NCI-H1105 treated with DMSO at 0.1 percent for 48 hours (cell line): ENCODE measurements around the gene BICRA.
"Not testable (repeated sequence)": the region's sequence is repeated elsewhere in the genome, so short reads cannot be mapped to it uniquely, and the experiment has no call there.

ENCODE experiments used
- DNase-seq: peaks from one replicate; lab custom pipeline; 2025; lab: John Stamatoyannopoulos, UW

BICRA gene

DNA sequence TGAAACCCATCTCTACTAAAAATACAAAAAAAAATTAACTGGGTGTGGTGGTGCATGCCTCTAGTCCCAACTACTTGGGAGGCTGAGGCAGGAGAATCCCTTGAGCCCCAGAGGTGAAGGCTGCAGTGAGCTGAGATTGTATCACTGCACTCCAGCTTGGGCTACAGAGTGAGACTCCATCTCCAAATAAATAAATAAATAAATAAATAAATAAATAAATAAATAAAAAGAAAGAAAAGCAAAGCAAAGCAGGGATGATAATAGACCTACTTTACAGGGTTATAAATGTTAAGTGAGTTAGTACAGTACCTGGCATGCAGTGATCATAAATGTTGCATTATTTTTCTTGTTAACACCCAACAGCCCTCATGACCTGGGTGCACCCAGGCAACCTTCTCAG lies 105.9 kb downstream of the BICRA start:
- not testable (repeated sequence) for DNase-seq

DNA sequence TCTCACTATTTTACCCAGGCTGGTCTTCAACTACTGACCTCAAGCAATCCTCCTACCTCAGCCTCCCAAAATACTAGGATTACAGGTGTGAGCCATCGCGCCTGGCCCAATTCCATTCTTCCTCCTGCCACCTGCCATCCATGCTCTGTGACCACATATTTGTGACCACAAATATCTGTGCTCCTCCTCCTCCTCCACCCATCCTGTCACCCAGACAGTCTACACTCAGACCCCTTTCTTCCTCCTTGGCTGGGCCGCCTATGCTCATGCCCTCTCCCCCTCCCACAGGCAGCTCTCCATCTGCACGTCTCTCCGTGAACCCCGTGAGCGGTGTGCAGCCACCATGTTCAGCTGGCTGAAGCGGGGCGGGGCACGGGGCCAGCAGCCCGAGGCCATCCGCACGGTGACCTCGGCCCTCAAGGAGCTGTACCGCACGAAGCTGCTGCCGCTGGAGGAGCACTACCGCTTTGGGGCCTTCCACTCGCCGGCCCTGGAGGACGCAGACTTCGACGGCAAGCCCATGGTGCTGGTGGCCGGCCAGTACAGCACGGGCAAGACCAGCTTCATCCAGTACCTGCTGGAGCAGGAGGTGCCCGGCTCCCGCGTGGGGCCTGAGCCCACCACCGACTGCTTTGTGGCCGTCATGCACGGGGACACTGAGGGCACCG lies 107.5 kb downstream of the BICRA start:
- no peak for DNase-seq

DNA sequence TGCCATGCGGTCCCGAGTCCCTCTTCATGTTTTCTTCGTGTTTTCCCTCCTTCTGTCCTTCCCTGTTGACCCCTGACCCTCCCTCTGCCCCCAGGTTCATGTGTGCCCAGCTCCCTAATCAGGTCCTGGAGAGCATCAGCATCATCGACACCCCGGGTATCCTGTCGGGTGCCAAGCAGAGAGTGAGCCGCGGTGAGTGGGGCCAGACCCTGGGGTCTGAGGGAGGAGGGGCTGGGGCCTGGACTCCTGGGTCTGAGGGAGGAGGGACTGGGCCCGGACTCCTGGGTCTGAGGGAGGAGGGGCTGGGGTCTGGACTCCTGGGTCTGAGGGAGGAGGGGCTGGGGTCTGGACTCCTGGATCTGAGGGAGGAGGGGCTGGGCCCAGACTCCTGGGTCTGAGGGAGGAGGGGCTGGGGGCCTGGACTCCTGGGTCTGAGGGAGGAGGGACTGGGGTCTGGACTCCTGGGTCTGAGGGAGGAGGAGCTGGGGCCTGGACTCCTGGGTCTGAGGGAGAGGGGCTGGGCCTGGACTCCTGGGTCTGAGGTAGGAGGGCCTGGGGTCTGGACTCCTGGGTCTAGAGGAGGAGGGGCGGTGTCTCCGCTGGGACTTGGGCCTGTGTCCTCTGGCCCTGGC lies 109.6 kb downstream of the BICRA start:
- not testable (repeated sequence) for DNase-seq

DNA sequence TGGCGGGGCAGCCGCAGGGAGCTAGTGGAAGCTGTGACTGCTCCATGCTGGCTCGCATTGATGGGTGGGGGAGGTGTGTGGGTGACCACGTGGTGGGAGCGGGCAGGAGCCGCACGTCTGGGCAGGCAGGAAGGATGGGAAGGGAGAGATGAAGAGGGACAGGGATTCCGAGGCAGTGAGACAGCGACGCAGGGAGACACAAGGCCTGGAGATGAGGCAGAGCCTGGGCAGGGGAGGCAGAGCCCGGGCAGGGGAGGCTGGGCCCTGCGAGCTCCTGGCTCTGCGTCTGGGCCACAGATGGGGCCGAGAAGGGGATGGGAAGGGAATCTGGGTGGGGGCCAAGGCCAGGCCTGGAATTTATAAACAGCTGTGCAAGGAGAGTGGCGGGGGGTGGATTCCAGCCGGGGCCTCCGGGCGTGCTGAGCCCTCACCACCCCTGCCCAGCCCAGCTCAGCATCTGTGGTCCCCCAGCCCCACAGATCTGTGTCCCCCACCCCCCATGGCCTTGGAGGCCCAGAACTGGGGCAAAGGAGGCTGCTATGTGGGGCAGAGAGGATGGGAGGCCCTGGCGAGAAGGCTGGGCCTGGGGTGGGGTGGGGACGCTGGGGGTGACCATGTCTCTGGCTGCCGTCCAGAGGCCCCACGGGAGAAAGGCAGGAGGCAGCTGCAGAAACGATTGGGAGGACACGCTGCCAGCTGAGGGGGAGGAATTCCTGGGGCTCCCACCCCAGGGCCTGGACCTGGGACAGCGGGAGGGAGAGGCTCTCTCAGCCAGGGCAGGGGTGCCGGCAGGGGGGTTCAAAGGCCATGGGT lies 110.3 kb downstream of the BICRA start:
- DNase-seq = no peak

- DNase-seq = no peak
These were observed 111.9 kb downstream of the BICRA start for GRCh38 chr19:47720669-47721422.

- peak; percentile 42 for DNase-seq
These were observed 114.6 kb downstream of the BICRA start for GRCh38 chr19:47723581-47723940.

DNA sequence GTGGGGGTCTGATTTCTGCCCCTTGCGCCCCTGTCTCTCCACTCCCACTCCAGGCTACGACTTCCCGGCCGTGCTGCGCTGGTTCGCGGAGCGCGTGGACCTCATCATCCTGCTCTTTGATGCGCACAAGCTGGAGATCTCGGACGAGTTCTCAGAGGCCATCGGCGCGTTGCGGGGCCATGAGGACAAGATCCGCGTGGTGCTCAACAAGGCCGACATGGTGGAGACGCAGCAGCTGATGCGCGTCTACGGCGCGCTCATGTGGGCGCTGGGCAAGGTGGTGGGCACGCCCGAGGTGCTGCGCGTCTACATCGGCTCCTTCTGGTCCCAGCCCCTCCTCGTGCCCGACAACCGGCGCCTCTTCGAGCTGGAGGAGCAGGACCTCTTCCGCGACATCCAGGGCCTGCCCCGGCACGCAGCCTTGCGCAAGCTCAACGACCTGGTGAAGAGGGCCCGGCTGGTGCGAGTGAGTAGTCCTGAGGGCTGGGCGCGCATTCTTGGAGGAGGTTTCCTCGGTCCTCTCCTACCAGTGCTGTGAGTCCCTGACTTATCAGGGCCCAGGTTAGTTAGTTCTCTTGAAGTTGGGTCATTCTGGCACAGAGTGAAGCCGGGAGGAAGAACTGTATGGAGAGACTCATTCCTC lies 116.9 kb downstream of the BICRA start:
- DNase-seq = peak; percentile 43

GRCh38 chr19:47726467-47726866 lies 117.5 kb downstream of the BICRA start:
- DNase-seq = no peak

DNA sequence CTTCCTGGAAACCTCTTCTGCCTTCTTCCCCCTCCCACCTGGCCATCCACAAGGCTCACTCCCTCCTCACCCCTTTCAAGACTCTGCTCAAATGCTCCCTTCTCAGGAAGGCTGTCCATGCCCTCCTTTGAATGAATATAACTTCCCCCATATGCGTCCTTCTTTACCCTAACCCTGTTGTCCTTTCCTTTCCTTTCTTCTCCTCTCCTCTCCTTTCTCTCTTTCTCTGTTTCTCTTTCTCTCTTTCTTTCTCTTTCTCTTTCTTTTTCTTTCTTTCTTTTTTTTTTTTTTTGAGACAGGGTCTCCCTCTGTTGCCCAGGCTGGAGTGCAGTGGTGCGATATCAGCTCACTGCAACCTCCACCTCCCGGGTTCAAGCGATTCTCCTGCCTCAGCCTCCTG lies 119.4 kb downstream of the BICRA start:
- DNase-seq = not testable (repeated sequence)

- no peak for DNase-seq
These were observed 120.5 kb downstream of the BICRA start for GRCh38 chr19:47729468-47729798.

DNA sequence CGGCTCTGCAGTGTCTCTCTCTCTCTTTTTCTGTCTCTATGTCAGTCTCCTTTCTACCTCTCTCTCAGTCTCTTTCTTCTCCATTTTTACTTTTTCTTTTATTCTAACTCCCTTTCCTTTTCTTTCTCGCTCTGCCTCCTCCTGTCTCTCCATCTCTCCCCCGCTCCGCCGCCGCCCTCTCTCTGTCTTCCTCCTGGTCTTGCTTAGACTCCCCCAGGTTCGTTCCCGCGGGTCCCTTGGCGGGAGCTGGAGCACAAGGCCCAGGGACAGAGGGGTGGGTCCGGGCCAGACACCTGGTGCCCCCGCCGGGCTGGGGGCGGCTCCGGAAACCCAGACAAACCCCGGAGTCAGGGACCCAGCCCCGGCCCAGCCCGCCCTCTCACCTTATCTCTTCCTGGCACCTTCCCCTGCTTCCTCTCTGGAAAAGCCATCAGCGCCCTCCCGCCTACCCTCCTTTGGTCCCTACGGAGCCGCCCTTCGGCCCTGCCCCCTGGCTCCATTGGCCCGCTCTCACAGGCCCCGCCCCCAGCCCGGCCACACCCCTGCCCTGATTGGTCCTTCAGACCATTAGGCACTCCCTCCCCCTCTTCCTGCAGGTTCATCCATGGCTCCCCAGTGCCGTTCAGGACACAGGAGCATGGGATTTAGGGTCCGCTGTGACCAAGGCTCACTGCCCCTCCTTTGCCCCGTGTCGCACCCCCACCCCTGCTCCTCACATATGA lies 121.0 kb downstream of the BICRA start:
- peak; percentile 29 for DNase-seq

DNA sequence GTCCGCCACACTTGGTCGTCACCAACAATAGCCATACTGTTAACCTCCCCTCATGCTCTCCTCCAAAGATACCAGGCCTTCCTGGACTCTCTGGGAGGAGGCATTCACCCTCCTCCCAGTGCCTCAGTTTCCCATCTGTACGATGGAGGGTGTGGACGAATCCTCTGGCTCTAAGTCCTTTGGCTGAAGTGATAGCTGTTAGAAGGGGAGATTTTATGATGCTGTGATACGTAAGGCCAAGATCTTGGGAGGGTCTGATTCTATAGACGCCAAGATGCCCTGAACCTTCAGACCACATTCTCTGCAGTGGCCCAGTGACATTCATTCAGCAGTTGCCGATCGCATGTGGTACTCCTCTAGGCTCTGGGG lies 121.6 kb downstream of the BICRA start:
- no peak for DNase-seq

GRCh38 chr19:47730910-47731309 lies 122.0 kb downstream of the BICRA start:
- no peak for DNase-seq

- no peak for DNase-seq
These were observed 126.2 kb downstream of the BICRA start for GRCh38 chr19:47735131-47735530.

GRCh38 chr19:47740866-47741519 lies 132.1 kb downstream of the BICRA start:
- no peak for DNase-seq

DNA sequence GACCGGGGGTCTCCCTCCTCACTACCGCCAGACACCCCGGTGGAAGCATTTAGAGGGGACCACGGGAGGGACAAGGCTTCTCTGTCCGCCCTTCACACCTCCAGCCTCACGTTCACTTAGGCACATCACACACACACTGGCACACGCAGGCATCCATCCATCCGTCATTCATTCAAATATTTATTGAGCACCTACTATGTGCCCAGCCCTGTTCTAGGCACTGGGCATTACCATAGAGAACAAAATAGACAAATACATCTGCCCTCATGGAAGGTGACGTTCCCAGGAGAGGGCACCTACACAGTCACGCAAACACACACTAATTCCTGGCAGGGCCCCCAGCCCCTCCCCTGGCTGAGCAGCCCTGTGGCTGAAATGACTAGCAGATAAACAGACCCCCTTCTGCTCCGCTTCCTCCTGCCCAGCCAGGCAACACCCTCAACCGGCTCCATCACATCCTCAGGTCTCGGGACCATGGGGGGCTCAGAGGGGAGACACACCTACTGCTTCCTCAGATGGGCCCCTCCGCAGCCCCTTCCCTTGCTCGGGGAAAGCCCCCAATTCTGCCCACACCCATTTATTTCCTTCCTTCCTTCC lies 132.7 kb downstream of the BICRA start:
- no peak for DNase-seq

- no peak for DNase-seq
These were observed 133.7 kb downstream of the BICRA start for GRCh38 chr19:47742634-47743033.

GRCh38 chr19:47745010-47745901 lies 136.3 kb downstream of the BICRA start, which contains the start of gene NOP53:
TSS of gene NOP53 (plus strand) at chr19:47745546. CDS start at chr19:47745560, 14 bp downstream.
- DNase-seq = peak; percentile 95

DNA sequence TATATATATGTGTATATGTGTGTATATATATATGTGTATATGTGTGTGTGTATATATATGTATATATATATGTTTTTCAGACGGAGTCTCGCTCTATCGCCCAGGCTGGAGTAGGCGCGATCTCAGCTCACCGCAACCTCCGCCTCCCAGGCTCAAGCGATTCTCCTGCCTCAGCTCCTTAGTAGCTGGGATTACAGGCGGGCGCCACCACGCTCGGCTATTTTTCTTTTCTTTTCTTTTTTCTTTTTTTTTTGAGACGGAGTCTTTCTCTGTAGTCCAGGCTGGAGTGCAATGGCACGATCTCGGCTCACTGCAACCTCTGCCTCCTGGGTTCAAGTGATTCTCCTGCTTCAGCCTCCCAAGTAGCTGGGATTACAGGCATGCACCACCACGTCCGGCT lies 137.2 kb downstream of the BICRA start:
- not testable (repeated sequence) for DNase-seq
